HAP-1 (cell line): ENCODE results near the gene TSPYL1.

ENCODE experiments used
- DNase-seq, 2 experiments: peaks; one replicate each; pipeline ENCODE4 v3.0.0-alpha.2; 2016 to 2020; ENCODE audit warnings: low spot score in 2 of 2
- H3K27me3 ChIP-seq: fragments of 250-450 bp; sonication (Bioruptor Pico); 2 replicates; pipeline ENCODE4 v1.5.1; 2020; ENCODE audit warnings: low read depth, mild to moderate bottlenecking, moderate library complexity
- H3K36me3 ChIP-seq: fragments of 250-450 bp; sonication (Bioruptor Pico); replicated peaks from 2 replicates; pipeline ENCODE4 v1.5.1; 2020; ENCODE audit warnings: mild to moderate bottlenecking
- H3K4me1 ChIP-seq: fragments of 250-450 bp; sonication (Bioruptor Pico); 2 replicates; pipeline ENCODE4 v1.5.1; 2020; ENCODE audit warnings: mild to moderate bottlenecking
- H3K4me3 ChIP-seq: fragments of 250-450 bp; sonication (Bioruptor Pico); 2 replicates; pipeline ENCODE4 v1.5.1; 2020; ENCODE audit warnings: mild to moderate bottlenecking, moderate library complexity
- H3K9me3 ChIP-seq: fragments of 250-450 bp; sonication (Bioruptor Pico); 2 replicates; pipeline ENCODE4 v1.5.1; 2020; ENCODE audit warnings: mild to moderate bottlenecking, moderate library complexity
- in situ Hi-C: fragments of 300-500 bp; cut with MboI; formaldehyde crosslinking; loops from 3 replicates; pipeline ENCODE4 v1.14.3; 2020; ENCODE audit warnings: low sequenced_read_pairs, inconsistent platforms, mixed read lengths

TSPYL1 gene

DNA sequence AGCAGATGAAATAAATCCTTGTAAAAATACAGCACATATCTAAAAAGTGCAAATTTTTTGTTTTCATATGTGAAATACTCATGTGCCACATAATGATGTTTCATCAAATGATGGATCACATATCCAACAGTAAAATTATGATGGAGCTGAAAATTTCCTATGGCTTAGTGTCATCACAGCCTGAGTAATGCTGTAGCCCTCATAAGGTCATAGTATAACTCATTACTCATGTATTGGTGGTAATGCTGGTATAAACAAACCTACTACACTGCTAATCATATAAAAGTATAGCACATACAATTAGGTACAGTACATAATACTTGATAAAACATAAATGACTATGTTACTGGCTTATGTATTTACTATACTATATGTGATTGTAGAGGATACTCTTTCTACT, 12.9 kb downstream of the TSPYL1 start:
- Histone ChIP-seq H3K27me3 (no peaks in the 10 kb centered on the region), H3K4me1 (no peaks in the 10 kb centered on the region), H3K4me3 (no peak overlapping the region), H3K36me3 (no peaks in the 10 kb centered on the region), H3K9me3 (no peaks in the 10 kb centered on the region)
- in situ Hi-C loops = no loop called here
- no peak for DNase-seq

DNA sequence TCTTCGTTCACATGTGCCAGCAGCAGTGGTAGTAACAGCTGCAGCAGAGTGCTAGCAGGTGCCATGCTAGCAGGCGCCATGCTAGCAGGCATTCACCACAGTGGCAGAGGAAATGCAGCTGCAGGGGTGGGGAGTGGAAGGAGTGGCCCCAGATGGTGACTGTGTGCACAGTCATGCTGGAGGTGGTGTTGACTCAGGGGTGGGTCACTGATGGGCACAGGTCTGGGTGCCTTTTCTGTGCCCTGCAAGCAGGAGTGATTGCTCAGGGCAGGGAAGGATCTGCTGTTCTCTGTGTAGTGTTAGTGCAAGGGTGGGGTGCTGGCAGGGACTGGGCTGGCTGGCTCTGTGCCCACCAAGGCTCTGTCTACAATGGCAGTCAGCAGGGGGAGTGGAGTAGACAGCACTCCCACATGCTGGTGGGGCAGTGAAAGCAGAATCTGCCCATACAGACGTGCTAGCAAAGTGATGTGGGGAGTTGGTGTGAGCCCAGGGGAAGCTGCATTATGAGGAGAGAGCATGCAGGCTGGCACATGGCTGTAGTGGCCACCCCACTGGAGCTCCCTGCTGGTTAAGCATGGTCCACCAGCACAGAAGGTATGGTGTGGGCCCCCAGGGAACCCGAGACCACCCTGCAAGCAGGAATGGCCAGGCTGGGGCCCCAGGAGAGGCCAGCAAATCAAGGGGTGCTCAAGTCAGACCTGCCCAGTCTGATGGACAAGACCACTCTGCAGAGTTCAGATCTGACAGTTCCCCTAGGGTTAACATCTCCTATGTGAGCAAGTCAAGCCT, 14.5 kb downstream of the TSPYL1 start:
- Histone ChIP-seq H3K36me3 (no peaks in the 10 kb centered on the region), H3K27me3 (no peaks in the 10 kb centered on the region), H3K4me1 (no peaks in the 10 kb centered on the region), H3K4me3 (no peak overlapping the region), H3K9me3 (no peaks in the 10 kb centered on the region)
- in situ Hi-C loops = no loop called here
- no peak for DNase-seq

DNA sequence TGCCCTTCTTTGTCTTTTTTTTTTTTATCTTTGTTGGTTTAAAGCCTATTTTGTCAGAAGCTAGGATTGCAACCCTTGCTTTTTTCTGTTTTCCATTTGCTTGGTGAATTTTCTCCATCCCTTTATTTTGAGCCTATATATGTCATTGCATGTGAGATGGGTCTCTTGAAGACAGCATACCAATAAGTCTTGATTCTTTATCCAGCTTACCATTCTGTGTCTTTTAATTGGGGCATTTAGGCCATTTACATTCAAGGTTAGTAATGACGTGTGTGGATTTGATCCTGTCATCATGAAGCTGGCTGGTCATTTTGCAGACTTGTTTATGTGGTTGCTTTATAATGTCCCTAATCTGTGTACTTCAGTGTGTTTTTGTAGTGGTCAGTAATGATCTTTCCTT, 16.4 kb downstream of the TSPYL1 start:
- in situ Hi-C loops = no loop called here
- DNase-seq = no peak
- Histone ChIP-seq H3K4me1 (no peaks in the 10 kb centered on the region), H3K4me3 (no peak overlapping the region), H3K27me3 (no peaks in the 10 kb centered on the region), H3K9me3 (no peaks in the 10 kb centered on the region), H3K36me3 (no peaks in the 10 kb centered on the region)

DNA sequence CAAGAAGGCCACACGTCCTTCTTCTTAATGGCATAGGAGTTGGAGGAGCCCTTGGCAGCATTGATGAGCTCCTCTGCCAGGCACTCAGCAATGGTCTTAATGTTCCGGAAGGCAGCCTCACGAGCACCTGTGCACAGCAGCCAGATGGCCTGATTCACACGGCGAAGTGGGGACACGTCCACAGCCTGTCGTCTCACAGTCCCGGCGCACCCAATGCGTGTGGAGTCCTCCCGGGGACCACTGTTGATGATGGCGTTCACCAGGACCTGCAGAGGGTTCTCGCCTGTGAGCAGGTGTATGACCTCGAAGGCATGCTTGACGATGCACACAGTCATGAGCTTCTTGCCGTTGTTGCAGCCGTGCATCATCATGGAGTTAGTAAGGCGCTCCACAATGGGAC, 21.2 kb downstream of the TSPYL1 start:
- DNase-seq = no peak
- Histone ChIP-seq H3K4me3 (no peak overlapping the region), H3K27me3 (no peaks in the 10 kb centered on the region), H3K4me1 (peaks cover 12% of the 10 kb centered on the region), H3K9me3 (no peaks in the 10 kb centered on the region), H3K36me3 (no peaks in the 10 kb centered on the region)
- in situ Hi-C loops = no loop called here

DNA sequence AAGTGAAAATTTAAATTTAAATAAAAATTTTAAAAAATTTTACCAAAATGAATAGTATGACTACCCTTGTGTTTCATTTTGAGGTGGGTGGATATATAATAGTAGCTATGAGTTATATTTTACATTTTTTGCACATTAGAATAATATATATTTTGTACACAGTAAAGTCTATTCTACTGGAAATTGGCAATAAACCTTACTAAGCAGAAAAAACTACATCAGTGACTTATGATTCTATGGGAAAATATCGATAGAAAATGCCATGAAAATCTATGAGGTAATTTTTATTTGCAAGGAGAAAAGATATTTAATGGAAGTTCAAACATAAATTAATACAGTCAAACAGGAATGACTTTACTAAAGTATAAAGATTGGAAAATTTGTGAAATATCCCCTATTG, 23.0 kb downstream of the TSPYL1 start:
- Histone ChIP-seq H3K27me3 (no peaks in the 10 kb centered on the region), H3K36me3 (no peaks in the 10 kb centered on the region), H3K4me3 (no peak overlapping the region), H3K9me3 (no peaks in the 10 kb centered on the region; the same call in 1 of the 2 replicates), H3K4me1 (peaks cover 25% of the 10 kb centered on the region)
- in situ Hi-C loops = no loop called here
- no peak for DNase-seq

DNA sequence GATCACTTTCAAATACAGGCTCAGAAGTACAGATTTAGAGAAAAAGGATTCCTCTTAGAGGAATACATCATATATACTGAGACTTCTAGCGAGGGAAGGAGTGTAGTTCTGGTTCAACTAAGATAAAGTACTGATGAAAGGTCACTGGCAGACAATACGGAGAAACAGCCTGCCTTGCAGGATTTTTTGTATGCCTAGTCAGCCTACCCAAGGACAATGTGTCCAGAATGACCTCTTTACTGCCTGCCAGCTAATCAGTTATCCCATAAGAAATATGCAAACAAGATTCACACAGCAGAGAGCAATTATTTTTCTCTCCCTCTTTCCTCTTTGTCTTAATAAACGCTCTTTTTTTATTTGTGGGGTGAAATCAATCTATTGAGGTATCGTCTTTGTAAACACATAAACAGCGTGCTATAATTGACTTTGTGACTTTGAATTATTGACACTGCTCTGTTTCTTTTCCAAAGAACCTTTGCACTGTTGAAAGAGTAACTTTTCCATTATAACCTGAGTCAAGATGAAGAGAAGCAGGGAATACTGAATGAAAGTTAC, 24.4 kb downstream of the TSPYL1 start:
- Histone ChIP-seq H3K36me3 (no peaks in the 10 kb centered on the region), H3K27me3 (no peaks in the 10 kb centered on the region), H3K9me3 (no peaks in the 10 kb centered on the region; the same call in 1 of the 2 replicates), H3K4me1 (peaks cover 31% of the 10 kb centered on the region), H3K4me3 (no peak overlapping the region)
- DNase-seq = peak in 1 of 2 experiments; percentile 27
- in situ Hi-C loops = no loop called here

DNA sequence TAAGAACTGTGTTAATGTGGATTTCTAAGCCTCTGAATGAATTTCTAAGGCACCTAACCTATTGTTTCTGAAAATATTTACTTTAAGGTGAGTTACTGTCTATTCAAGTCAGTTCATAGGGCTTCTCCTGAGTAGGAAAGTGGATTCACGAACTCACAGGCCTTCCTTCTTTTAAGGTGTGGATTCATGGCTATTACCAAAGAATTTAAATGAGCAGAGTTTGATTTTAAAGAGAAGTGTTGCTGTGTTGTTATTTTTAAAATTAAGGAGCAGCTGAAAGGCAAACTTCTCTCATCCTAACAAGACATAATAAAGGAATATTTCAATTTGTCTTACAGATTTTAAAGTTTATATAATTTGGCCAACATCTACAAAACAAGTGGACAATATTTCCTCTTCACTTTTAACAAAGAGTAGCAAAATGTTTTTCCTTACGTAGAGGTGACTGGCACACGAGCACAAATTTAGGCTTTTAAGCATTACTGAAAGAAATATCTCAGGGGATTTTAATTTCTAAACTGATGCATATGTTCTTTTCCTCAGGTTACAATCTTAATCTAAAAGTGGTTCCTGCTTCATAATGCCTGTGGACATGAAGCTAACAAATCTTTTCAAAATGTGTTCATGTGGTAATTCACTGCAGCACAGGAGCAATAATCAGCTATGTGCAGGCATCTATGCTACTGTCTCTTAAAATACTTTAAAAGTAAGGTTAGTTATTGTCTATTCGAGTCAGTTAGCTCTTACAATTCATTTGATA, 25.3 kb downstream of the TSPYL1 start:
- H3K4me1 ChIP-seq = peaks cover 37% of the 10 kb centered on the region
- no peaks in the 10 kb centered on the region; the same call in 1 of the 2 replicates for H3K9me3 ChIP-seq
- in situ Hi-C loops = no loop called here
- DNase-seq = peak in 1 of 2 experiments; percentile 19
- H3K4me3 ChIP-seq = peak overlapping the region; percentile 66
- no peaks in the 10 kb centered on the region for H3K27me3 ChIP-seq
- no peaks in the 10 kb centered on the region for H3K36me3 ChIP-seq

DNA sequence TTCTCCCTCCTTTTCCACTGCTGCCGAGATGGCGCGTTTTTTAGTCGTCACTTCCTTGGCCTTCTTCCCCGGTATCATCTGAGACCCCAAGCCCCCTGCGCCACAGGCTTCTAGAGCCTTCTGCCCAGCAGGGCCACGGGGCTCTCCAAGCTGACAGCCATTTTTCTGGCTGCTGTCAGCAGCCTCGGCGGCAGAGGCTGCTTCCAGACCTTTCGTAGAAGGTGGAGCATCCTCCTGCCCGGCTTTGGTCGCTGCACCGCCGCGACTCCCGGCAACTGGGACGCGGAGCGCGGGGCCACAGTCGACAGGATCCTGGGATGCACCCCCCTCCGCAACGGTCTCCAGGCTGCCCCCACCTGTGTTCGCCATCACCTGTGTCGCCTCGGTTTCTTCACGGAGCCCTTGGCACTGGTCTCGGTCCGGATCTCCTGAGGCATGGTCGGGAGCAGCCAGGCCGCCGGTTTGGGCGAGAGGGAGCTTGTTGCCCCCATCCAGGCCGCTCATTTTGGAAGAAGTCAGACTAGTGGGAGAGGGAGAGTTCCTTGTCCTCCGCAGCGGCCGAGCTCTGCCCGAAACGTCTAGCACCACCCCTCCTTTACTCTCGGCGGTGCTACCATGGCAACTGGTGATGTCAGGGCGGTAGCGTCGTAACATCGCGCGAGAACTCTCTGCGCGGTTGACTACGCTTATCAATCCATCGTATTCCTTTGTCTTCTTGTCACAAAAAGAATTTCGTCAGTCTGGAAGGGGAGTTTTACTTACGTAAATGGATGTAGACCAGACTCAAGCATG, 26.0 kb downstream of the TSPYL1 start, which contains the start of gene TSPYL4:
TSPYL4 (minus strand) TSS at position 571 of the 792 bp plus-strand sequence; CDS start at position 504, 67 bp downstream.
- H3K36me3 ChIP-seq = no peaks in the 10 kb centered on the region
- DNase-seq = peak; percentile 94 to 95
- H3K4me3 ChIP-seq = peak within 1 kb of the TSS; percentile 66
- peaks cover 40% of the 10 kb centered on the region for H3K4me1 ChIP-seq
- H3K9me3 ChIP-seq = no peaks in the 10 kb centered on the region; the same call in 1 of the 2 replicates
- H3K27me3 ChIP-seq = no peaks in the 10 kb centered on the region
- in situ Hi-C loops = no loop called here

DNA sequence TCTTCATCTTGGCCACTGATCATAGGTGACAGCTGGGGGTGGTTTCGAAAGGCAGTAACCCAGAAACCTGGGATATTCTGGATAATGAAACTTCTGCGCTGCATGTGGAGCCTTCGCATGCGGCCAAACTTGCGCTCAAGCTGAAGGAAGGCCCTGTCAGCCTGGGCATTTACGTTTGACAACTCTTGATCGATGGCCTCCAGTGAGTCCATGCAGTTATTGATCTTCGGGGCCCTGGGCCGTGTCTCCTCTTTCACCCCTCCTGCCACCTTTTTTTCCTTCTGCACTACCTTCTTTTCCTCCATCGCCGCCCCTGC, 26.6 kb downstream of the TSPYL1 start:
- Histone ChIP-seq H3K4me1 (peaks cover 40% of the 10 kb centered on the region), H3K4me3 (peak overlapping the region; percentile 66), H3K36me3 (no peaks in the 10 kb centered on the region), H3K27me3 (no peaks in the 10 kb centered on the region), H3K9me3 (no peaks in the 10 kb centered on the region; the same call in 1 of the 2 replicates)
- in situ Hi-C loops = no loop called here
- DNase-seq = no peak

DNA sequence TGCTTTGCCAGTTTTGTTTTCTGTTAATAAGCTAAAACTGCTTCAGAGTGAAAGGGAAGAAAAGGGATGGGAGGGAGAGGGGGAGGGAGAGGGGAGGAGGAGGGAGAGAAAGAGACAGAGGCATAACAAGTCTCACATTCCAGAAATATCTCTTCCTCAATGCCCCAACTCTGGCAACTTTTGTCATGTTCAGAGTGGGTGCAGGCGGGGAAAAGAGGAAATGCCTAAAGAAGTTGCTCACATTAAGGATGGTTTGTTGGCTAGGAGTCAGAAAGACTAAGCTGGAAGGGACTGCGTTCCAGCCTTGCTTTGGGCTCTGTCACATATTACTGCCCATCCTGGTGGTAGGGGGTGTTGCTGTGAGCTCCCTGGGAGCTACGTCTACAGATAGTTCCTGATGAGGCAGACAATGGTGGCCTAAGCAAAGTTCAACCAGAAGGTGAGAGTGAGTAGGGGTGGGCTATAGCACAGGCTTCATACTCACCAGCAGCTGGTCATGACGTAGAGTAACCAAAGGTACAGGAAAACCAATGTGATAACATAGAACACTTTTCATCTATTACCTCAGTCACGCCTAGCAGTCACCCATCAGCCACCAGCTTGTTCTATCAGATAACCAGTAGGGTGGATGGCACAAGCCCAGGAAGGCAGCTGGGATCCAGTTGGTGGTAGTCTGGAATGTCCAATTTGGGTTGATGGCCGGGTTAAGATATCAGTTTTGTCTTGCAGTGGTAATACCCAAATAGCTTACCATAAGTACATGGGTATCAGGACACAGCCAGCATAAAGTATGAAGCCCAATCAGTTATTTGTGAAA, 28.0 kb downstream of the TSPYL1 start:
- DNase-seq = peak; percentile 19 to 41

DNA sequence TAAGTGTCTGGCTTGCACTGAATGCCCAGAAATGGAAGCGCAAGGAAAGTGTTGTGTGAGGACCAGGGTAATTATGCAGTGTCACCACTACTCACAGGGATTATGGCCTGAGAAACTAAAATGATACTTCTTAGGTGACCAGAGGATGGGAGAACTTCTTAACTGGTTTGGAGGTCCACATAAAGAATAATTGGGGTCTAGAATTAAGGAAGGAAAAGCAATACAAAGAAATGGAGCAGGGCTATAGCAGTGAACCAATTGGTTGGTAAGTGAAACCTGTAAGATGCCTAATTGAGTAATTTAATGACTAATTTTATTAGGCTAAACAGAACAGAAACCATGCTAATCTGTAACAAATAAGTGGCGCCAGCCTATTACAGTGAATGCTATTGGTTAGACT, 31.2 kb downstream of the TSPYL1 start:
- peaks cover 32% of the 10 kb centered on the region for H3K4me1 ChIP-seq
- no peak overlapping the region for H3K4me3 ChIP-seq
- in situ Hi-C loops = no loop called here

More for the DNA sequence above, 28.0 kb downstream of the TSPYL1 start:
- no peaks in the 10 kb centered on the region for H3K27me3 ChIP-seq
- peaks cover 40% of the 10 kb centered on the region for H3K4me1 ChIP-seq
- no peaks in the 10 kb centered on the region for H3K36me3 ChIP-seq
- H3K9me3 ChIP-seq = no peaks in the 10 kb centered on the region; the same call in 1 of the 2 replicates
- in situ Hi-C loops = no loop called here
- no peak overlapping the region; the same call in 1 of the 2 replicates for H3K4me3 ChIP-seq

DNA sequence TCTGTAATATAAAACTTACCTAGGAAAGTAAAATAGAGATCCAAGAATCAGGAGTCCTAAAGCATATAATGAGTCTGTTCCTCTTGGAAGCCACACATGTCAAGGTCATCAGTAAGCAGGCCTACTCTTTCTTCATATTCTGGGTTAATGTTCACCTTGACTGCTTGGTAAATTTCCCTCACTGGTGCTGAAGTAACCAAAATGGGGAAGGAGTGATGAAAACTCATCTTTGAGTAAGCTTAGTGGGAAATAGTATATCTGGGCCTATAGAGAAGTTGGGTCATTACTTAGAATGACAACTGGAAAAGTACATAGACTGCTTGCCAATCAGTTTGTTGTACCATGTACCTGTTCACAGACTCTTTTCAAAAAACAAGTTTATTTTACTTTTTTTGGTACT, 32.4 kb downstream of the TSPYL1 start:
- Histone ChIP-seq H3K9me3 (no peaks in the 10 kb centered on the region), H3K27me3 (no peaks in the 10 kb centered on the region), H3K4me1 (peaks cover 25% of the 10 kb centered on the region), H3K36me3 (no peaks in the 10 kb centered on the region), H3K4me3 (no peak overlapping the region)
- no peak for DNase-seq
- in situ Hi-C loops = no loop called here

More for the DNA sequence above, 31.2 kb downstream of the TSPYL1 start:
- no peaks in the 10 kb centered on the region for H3K27me3 ChIP-seq
- DNase-seq = no peak
- H3K36me3 ChIP-seq = no peaks in the 10 kb centered on the region
- H3K9me3 ChIP-seq = no peaks in the 10 kb centered on the region; the same call in 1 of the 2 replicates

DNA sequence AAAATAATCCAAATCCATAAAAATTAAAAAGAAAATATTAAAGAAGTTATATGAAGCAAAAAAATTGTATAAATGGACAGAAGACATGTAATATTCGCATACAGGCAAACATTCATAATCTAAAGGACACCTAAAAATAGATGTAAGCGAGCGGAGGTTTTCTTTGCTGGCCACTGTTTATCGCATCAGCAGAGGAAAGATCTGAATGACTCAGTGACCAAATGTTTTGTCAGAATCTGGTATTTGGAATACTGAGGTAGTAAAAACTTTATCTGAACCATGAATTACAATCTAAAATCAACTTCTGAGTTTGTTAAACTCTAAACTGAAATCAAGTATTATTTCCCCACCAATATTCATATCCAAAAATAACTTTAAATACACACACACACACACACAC, 33.6 kb downstream of the TSPYL1 start:
- Histone ChIP-seq H3K36me3 (no peaks in the 10 kb centered on the region), H3K4me3 (no peak overlapping the region), H3K27me3 (no peaks in the 10 kb centered on the region), H3K9me3 (no peaks in the 10 kb centered on the region), H3K4me1 (peaks cover 16% of the 10 kb centered on the region)
- in situ Hi-C loops = no loop called here
- no peak for DNase-seq
